Measurements from ENCODE around the gene HYAL3. TPM values are rescaled to one million over a fixed set of nuclear protein-coding genes. Genes with fewer than 3 reads are reported as not detected.

The HYAL3 gene
- total RNA-seq, 3 donors from 2014 or later, result 1.4 to 2.9 (median 1.4) TPM

- Histone ChIP-seq H3K4me1 (ENCODE audit: low read depth) (peaks cover 18% of the 10 kb centered on the region), H3K4me3 (no peak overlapping the region), H3K36me3 (ENCODE audit: low read depth) (peaks cover 8% of the 10 kb centered on the region), H3K9me3 (no peaks in the 10 kb centered on the region)
- ATAC-seq, result no peak
- intact Hi-C loops (cut with DNase I, micrococcal nuclease), result no loop called here
- TF ChIP-seq CTCF (IDR thresholded peaks at IDR 0.05), result no peak
- no peak for DNase-seq
These were observed 27.9 kb upstream of the HYAL3 start for GRCh38 chr3:50327129-50327528.

- ATAC-seq, result no peak
- intact Hi-C loops (cut with DNase I, micrococcal nuclease), result no loop called here
- peaks cover 8% of the 10 kb centered on the region for H3K36me3 ChIP-seq (ENCODE audit: low read depth)
- H3K4me1 ChIP-seq (ENCODE audit: low read depth), result peaks cover 23% of the 10 kb centered on the region
- no peak for DNase-seq
- H3K9me3 ChIP-seq, result no peaks in the 10 kb centered on the region
- TF ChIP-seq CTCF (IDR thresholded peaks at IDR 0.05), result no peak
- H3K4me3 ChIP-seq, result no peak overlapping the region
These were observed 27.0 kb upstream of the HYAL3 start for GRCh38 chr3:50326182-50326541.

- DNase-seq (no peak), ATAC-seq (no peak)
- Histone ChIP-seq H3K4me3 (no peak overlapping the region), H3K36me3 (ENCODE audit: low read depth) (peaks cover 3% of the 10 kb centered on the region), H3K9me3 (no peaks in the 10 kb centered on the region), H3K4me1 (ENCODE audit: low read depth) (peaks cover 23% of the 10 kb centered on the region)
- TF ChIP-seq CTCF (IDR thresholded peaks at IDR 0.05), result no peak
- intact Hi-C loops (cut with DNase I, micrococcal nuclease), result no loop called here
These were observed 26.4 kb upstream of the HYAL3 start for GRCh38 chr3:50325497-50326181.

GRCh38 chr3:50325113-50325480 is 25.9 kb upstream of the HYAL3 start:
- intact Hi-C loops (cut with DNase I, micrococcal nuclease), result no loop called here
- ATAC-seq, result no peak
- DNase-seq, result no peak

GRCh38 chr3:50324351-50325112 is 25.3 kb upstream of the HYAL3 start:
- intact Hi-C loops (cut with DNase I, micrococcal nuclease), result no loop called here
- no peak overlapping the region for H3K4me3 ChIP-seq
- H3K4me1 ChIP-seq (ENCODE audit: low read depth), result peaks cover 32% of the 10 kb centered on the region
- peak; percentile 72 to 87 (median 78) for DNase-seq
- H3K36me3 ChIP-seq (ENCODE audit: low read depth), result no peaks in the 10 kb centered on the region
- no peak for ATAC-seq
- H3K9me3 ChIP-seq, result no peaks in the 10 kb centered on the region
- peak; percentile 43 for TF ChIP-seq CTCF (IDR thresholded peaks at IDR 0.05)

More at GRCh38 chr3:50325113-50325480, 25.9 kb upstream of the HYAL3 start:
- H3K4me3 ChIP-seq, result no peak overlapping the region
- no peaks in the 10 kb centered on the region for H3K36me3 ChIP-seq (ENCODE audit: low read depth)
- TF ChIP-seq CTCF (IDR thresholded peaks at IDR 0.05), result no peak
- H3K4me1 ChIP-seq (ENCODE audit: low read depth), result peaks cover 27% of the 10 kb centered on the region
- H3K9me3 ChIP-seq, result no peaks in the 10 kb centered on the region
